ES-I3 (cell line): ENCODE measurements around the gene LYRM2.

Experiments used
- H3K36me3 ChIP-seq: 2 replicates; pipeline ENCODE4 v1.6.1; 2013; ENCODE audit warnings: mild to moderate bottlenecking, low read length, control low read depth, moderate library complexity; ENCODE audit not compliant: insufficient read depth
- H3K4me1 ChIP-seq: 2 replicates; pipeline ENCODE4 v1.6.1; 2013; ENCODE audit warnings: mild to moderate bottlenecking, control low read depth, low read length; ENCODE audit not compliant: insufficient read depth
- H3K9ac ChIP-seq: 2 replicates; pipeline ENCODE4 v1.6.1; 2013; ENCODE audit warnings: low read depth, mild to moderate bottlenecking, low read length, moderate library complexity
- H3K9me3 ChIP-seq: 2 replicates; pipeline ENCODE4 v1.6.1; 2013; ENCODE audit warnings: mild to moderate bottlenecking, low read length, moderate library complexity; ENCODE audit not compliant: control insufficient read depth, insufficient read depth

LYRM2 gene

DNA sequence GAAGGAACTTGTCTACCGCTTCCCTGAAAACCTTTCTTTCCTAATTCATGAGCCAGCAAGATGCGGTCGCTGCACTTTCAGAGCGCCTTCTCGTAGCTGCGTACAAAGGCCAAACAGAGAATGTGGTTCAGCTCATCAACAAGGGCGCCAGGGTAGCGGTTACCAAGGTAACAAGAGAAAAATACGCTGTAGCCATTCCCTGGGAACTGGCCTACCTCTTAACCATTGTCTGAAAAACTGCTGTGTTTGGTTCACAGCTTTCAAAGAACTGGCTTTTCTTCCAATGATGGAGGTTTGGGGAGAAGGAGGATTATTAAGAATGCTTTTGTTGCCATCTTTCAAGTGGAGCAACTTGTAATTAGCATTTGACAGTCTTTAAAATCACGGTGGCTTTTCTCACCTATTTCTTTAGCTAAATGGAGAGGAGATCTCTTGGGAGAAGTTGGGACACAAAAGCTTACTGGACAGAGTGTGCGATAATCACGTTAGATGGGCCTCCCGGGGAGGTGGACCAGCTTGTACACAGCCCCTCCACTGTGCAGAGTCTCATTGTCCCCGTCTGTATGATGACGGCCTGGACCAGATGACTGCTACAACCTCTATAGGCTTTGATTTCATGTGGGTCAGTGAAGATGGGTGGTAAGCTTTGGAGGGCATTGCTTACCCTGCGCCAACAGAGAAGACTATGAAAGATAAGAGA, 71.5 kb downstream of the LYRM2 start:
- no peak overlapping the region for H3K9ac ChIP-seq
- no peaks in the 10 kb centered on the region for H3K36me3 ChIP-seq
- 0 out of 2 replicates have a peak, but pooled peaks cover 5% of the 10 kb centered on the region for H3K4me1 ChIP-seq
- no peaks in the 10 kb centered on the region for H3K9me3 ChIP-seq

DNA sequence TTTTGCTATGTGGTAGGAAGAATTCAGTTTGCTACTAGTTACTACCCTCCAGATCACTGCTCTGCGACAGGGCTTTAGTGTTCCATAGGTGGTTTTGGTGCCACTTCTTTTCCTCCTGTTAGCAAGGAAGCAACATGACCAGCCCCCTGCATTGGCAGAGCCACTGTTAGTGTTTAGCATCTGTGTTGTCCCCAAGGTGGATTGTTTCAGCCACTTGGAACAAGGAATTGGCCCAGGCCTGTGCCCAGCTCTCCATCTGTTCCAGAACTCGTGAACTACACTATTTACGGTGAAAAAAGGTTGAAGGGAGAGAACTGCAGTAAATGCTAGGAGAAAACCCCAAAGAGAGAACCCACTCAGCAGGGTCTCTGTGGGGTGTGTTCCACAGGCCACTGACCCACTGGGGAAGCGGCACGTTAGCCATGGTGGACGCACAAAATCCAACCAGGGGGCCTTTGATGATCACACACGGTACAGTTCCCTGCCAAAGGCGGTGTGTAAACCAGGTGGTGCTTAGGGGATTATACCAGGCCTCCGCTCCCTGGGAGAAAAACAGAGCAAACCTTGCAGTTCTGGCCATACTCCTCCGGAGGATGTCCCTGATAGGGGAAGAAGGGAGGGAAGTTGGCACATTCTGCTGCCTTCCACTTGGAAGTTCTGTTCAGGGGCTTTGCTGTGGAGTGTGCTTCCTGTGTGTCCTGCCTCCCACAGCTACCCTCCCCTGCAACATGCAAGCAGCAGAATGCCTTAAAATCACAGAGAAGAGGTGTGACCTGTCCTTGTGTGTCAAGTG, 72.3 kb downstream of the LYRM2 start:
- H3K9me3 ChIP-seq, result no peaks in the 10 kb centered on the region
- H3K36me3 ChIP-seq, result no peaks in the 10 kb centered on the region
- H3K4me1 ChIP-seq, result 0 out of 2 replicates have a peak, but pooled peaks cover 13% of the 10 kb centered on the region
- H3K9ac ChIP-seq, result no peak overlapping the region

DNA sequence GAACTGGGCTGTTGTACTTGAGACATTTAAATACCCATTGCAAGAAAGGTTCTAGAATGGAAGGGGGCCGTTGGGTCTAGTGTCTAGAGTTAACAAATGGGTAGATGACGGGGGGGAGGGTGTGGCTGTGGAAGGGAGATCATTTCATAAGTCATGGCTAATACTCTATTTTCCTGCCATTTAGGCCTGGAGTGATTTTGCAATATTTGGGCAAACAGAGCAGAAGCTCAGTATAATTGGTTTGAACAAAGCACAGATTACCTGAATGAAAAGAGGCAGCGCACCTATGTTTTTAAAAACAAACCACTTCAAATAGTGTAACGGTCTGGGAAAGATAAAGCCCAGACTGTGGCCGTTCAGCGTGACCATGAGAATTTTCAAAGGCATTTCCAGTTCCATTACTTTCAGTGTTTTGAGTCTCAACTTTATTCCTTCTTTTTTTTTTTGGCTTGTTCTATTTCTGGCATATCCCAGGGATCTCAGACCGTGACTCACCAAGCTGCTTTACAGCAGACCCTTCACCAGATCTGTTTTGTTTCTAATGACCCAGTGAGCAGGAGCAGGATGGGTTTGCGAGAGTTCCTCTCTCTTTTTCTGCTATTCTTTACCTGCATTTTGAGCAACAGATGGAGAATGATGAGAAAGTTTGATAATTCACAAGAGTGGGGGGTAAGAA, 73.7 kb downstream of the LYRM2 start:
- Histone ChIP-seq H3K36me3 (no peaks in the 10 kb centered on the region), H3K9ac (no peak overlapping the region), H3K9me3 (no peaks in the 10 kb centered on the region), H3K4me1 (0 out of 2 replicates have a peak, but pooled peaks cover 14% of the 10 kb centered on the region)

DNA sequence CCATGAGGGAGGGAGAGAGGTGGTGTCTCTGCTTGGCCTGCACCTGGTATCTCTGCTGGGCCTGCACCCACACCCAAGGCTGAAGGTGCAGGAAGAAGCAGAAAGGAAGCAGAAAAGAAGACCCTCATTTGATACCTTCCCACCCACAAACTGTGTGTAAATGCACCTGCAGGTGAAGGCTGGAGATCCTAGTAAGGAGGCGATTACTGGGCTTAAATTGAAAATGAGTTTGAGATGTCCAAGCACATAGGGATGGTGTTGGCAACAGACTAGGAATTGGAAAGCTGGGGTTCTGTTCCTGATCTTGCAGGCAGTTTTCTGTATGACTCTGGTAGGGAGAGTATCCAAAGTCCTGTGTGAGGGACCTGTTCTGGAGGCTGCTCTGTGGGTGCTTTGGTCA, 74.7 kb downstream of the LYRM2 start:
- H3K9me3 ChIP-seq, result no peaks in the 10 kb centered on the region
- 0 out of 2 replicates have a peak, but pooled peaks cover 14% of the 10 kb centered on the region for H3K4me1 ChIP-seq
- H3K36me3 ChIP-seq, result no peaks in the 10 kb centered on the region
- no peak overlapping the region for H3K9ac ChIP-seq

DNA sequence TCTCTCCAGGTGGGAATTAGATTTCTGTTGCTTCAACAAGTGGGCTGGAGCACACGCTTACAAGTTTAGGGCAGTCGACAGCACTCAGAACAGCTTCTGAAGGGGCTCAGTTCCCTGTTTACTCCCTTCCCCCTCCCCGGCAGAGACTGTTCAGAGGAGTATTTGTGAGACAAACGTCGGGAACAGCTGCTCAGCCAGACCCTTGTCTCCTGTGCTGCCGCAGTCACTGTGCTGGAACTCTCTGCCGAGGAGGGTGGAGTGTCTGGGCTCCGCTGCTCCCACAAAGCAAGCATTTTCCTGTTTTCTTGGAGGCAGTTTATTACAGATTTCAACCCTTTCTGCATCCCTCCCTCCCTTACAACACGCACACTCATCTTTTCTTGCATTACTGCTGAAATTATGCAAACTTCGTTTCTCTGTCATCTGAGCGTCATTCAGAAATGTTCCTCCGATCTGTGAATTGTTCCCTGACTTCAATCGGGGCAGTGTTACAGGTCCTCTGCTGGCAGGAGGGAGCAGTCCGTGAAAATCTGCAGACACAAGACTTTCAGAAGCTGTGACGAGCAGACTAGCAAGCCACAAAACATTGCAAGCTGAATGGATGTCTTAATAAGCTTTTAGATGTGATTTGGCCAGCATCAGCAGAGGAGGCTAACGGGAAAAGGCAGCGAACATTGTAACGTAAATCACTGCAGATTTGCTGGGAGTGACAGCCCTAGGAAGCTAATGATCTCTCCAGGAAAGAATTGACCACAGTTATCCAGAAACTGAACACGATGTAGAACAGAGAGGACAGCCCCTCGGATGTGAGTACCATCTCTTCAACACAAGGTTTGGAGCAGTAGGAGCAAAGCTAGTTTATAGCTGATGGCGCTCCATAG, 76.2 kb downstream of the LYRM2 start:
- peaks cover 6% of the 10 kb centered on the region; the same call in 1 of the 2 replicates for H3K9me3 ChIP-seq
- no peaks in the 10 kb centered on the region for H3K36me3 ChIP-seq
- H3K9ac ChIP-seq, result no peak overlapping the region
- H3K4me1 ChIP-seq, result 0 out of 2 replicates have a peak, but pooled peaks cover 14% of the 10 kb centered on the region

DNA sequence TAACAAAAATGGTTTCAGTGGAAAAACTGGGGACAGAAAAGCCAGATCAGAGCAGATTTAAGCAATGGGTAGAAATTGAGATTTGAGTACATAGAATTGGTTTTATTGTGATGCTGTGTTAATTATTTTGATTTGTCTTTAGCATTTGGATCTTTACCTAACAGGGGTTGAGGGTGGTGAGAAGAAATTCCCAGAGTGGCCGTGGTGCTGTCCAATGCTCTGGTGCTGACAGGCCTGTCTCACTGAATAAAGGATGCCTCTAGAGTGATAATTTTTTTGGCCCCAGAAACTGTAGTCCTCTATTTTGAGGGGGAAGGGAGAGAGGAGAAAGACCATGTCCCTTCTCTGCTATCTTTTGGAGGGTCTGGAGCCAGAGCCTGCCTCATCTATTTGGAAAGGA, 79.1 kb downstream of the LYRM2 start:
- H3K9ac ChIP-seq, result no peak overlapping the region
- H3K36me3 ChIP-seq, result no peaks in the 10 kb centered on the region
- peaks cover 6% of the 10 kb centered on the region; the same call in 1 of the 2 replicates for H3K9me3 ChIP-seq
- peaks cover 27% of the 10 kb centered on the region for H3K4me1 ChIP-seq

DNA sequence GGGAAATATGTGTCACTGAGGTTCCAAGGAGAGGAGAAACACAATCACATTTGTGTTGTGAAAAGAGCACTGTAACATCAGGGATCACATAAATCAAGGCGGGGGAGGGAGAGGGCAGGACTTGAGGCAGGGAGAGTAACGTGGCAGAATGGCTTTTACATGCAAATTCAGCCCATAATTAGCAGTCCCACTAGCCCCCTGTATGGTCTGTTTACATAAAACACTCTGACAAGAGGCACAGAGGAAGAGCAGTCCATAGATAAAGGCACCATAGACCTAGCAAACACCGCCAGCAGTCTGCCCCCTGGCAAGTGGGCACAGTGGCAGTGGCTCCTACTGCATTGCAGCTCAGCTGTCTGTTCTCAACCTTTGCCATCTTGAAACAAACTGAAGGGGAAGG, 82.7 kb downstream of the LYRM2 start:
- H3K9me3 ChIP-seq, result peaks cover 6% of the 10 kb centered on the region; the same call in 1 of the 2 replicates
- no peaks in the 10 kb centered on the region for H3K36me3 ChIP-seq
- no peak overlapping the region for H3K9ac ChIP-seq
- peaks cover 15% of the 10 kb centered on the region for H3K4me1 ChIP-seq

DNA sequence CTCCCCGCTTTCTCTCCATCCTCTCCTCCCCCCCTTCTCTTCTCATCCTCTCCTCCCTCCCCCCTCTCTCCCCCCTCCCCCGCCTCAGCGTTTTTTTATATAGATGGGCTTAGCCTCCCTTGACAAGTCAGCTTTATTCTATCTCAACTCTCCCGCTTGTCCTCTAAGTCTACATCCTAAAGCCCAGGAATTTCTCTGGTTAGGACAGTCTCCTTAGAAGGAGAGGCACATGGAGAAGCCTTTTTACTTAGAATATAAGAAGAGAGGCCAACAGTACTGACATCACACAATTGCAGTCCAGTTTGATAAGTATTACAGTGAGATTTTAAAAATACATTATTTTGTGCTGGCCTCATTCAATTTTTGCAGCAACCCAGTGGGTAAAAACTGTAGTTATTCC, 83.5 kb downstream of the LYRM2 start:
- Histone ChIP-seq H3K36me3 (no peaks in the 10 kb centered on the region), H3K9ac (no peak overlapping the region), H3K9me3 (peaks cover 6% of the 10 kb centered on the region; the same call in 1 of the 2 replicates), H3K4me1 (peaks cover 15% of the 10 kb centered on the region)

DNA sequence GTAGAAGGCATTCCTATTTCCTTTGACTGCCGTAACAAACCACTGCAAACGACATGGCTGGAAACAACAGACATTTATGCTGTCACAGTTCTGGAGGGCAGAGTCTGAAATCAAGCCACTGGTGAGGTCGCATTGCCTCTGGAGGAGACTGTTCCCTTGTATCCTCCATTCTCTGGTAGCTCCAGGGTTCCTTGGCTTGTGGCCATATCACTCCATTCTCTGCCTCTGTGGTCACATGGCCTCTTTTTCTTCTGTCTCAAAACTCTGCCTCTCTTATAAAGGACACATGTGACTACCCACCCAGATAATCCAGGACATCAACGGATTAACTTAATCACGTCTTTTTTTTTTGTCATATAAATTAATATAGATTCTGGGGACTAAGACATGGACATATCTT, 84.4 kb downstream of the LYRM2 start:
- no peak overlapping the region for H3K9ac ChIP-seq
- peaks cover 15% of the 10 kb centered on the region for H3K4me1 ChIP-seq
- no peaks in the 10 kb centered on the region for H3K36me3 ChIP-seq
- H3K9me3 ChIP-seq, result peaks cover 6% of the 10 kb centered on the region; the same call in 1 of the 2 replicates

DNA sequence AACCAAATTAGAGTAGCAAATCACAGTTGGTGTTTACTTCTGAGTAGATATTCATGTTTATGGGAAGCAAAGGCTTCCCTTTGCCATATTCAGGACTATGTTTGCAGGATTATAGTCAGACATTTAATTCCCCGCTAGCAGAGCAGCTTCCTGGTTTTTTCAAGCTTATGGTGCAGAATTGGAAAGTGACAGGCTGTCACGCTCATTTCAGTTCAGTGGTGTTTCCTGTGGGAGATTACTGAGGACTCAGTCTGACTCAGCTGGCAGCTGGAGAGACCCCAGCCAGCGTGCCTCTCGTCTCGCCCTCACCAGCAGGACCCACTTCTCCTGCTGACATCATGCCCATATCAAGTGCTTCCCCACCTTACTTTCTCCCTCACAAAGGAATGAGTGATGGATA, 85.1 kb downstream of the LYRM2 start:
- Histone ChIP-seq H3K9ac (no peak overlapping the region), H3K4me1 (peaks cover 15% of the 10 kb centered on the region), H3K9me3 (peaks cover 5% of the 10 kb centered on the region; the same call in 1 of the 2 replicates), H3K36me3 (no peaks in the 10 kb centered on the region)

DNA sequence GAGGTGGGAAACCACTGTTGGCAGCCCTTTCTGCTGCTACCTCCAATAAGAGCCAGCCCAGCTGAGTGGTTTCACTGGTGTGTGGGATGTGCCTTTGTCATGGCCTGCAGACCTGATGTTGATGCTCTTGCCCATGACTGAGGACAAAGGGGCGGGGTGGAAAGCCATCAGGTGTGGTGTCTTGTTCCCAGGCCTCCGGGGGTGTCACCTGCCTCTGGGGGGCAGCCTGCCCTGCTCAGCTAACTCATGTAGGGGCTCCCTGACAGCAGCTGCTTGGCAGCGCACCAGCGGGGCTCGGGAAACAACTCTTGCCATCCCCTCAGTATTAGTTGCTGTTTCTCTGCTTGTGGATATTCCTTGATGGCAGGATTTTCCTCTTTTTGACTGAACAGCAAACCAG, 91.3 kb downstream of the LYRM2 start:
- H3K4me1 ChIP-seq, result peaks cover 2% of the 10 kb centered on the region; the same call in 1 of the 2 replicates
- H3K9me3 ChIP-seq, result no peaks in the 10 kb centered on the region
- H3K9ac ChIP-seq, result no peak overlapping the region
- H3K36me3 ChIP-seq, result no peaks in the 10 kb centered on the region

DNA sequence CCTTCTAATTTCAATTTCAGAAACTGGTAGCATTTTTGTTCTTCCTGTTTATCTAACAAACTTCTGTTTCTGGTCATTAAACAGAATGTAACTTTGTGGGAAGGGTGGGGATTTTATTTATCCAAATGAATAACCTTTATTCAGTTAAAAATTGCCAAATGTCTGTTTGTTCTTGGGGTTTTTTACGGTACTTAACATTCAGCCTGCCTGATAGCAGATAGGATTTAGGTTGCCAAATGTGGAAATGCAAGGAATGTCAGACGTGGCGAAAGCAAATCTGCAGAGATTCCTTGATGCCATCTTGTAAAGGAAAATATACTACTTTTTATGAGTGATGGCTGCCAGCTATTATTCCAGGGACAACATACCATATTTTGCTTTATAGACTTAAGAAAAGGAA, 95.7 kb downstream of the LYRM2 start:
- no peaks in the 10 kb centered on the region for H3K36me3 ChIP-seq
- H3K9ac ChIP-seq, result no peak overlapping the region
- H3K9me3 ChIP-seq, result no peaks in the 10 kb centered on the region
- H3K4me1 ChIP-seq, result no peaks in the 10 kb centered on the region

DNA sequence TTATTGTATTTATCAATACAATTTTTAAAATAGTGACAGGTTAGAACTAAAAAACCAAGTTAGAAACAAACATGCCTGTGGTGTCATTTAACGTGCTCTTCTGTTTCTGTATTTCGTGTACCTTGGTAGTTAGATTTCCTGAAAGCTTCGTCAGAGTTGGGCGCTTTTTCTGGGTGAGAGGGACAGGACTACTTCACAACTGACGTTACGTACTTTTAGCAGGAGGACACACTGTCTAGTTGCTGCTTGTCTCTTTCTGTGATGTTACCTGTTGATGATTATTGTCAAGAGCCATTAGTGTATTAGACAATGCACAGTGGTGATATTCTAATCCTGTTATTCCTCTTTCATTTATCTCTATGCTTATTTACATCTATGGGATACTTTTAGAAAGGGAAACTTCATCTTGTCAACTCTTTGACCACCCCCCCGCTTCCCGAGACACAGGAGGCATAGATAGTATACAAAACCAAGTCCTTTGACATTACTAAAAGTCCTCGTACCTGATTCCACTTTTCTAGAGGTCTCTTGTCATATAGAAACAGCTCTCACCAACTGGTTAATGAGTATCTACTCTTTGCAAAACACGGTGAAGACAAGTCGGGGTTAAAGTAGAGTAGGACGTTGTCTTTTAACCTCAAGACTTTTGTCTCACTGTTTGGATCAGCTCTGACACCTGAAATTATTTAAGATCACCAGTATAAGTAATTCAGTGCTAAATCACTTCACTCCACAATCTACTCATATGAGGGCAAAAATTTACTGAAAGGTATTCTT, 96.3 kb downstream of the LYRM2 start:
- Histone ChIP-seq H3K36me3 (no peaks in the 10 kb centered on the region), H3K9ac (no peak overlapping the region), H3K9me3 (no peaks in the 10 kb centered on the region), H3K4me1 (no peaks in the 10 kb centered on the region)
